Measurements from ENCODE around the gene SMC3. TPM values are rescaled to one million over a fixed set of nuclear protein-coding genes. Genes with fewer than 3 reads are reported as not detected.
A peak's percentile ranks its signal among the peaks of the same experiment; 100 is the strongest.
"Not testable (repeated sequence)": the region's sequence is repeated elsewhere in the genome, so short reads cannot be mapped to it uniquely, and the experiment has no call there.

Gene SMC3
- total and polyA plus RNA-seq, 12 donors, result 11.1 to 23.5 (median 20.0) TPM

DNA sequence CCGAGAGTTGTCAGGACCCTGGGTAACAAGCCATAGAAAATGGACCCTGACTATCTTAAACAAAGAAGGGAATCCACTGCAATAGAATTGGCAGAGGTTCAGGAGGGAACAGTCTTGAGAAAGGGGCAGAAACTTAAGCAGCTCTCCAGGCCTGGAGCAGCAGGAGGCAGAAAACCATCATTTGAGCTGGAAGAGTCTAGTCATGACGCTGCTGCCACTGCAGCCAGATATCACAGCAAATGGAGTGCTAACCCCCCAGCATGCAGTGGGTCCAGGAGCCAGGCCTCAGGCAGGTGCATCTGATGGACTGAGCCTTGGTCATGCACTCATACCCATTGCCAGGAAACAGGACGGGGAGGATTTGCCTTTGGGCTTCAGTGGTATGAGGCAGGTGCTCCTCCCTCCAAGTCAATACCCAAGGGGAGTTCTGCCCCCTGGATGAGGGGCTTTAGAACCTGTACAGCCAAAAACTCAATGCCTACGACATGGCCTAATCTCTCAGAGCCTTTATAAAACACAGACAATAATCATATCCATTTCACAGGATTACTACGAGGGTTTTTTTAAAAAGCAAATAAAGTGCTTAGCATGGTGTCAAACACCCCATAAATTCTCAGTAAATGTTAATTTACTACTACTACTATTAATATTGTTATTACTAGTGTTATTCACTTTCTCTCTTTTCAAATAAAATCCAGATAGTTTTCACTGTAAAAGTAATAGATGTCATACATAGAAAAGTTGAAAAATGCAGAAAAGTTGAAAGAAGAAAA is 39.1 kb upstream of the SMC3 start:
- 86 to 87% methylated on average over 5 of the region's 5 CpGs for WGBS, 2 donors
- no peak overlapping the region for H3K27ac ChIP-seq
- no peak for TF ChIP-seq CTCF (IDR thresholded peaks at IDR 0.05)
- peaks cover 0 to 52% (median 9%) of the 10 kb centered on the region in 9 donors for H3K4me1 ChIP-seq
- ATAC-seq (no peak), DNase-seq (no peak)
- peaks cover 0 to 13% (median 0%) of the 10 kb centered on the region in 7 donors for H3K27me3 ChIP-seq
- intact Hi-C loops (cut with DNase I), result no loop called here
- H3K36me3 ChIP-seq, result no peaks in the 10 kb centered on the region
- H3K4me3 ChIP-seq, result no peak overlapping the region
- H3K9me3 ChIP-seq, result no peaks in the 10 kb centered on the region

GRCh38 chr10:110528997-110529524 is 38.4 kb upstream of the SMC3 start:
- WGBS, 2 donors, result 95 to 96% methylated on average over 8 of the region's 8 CpGs

DNA sequence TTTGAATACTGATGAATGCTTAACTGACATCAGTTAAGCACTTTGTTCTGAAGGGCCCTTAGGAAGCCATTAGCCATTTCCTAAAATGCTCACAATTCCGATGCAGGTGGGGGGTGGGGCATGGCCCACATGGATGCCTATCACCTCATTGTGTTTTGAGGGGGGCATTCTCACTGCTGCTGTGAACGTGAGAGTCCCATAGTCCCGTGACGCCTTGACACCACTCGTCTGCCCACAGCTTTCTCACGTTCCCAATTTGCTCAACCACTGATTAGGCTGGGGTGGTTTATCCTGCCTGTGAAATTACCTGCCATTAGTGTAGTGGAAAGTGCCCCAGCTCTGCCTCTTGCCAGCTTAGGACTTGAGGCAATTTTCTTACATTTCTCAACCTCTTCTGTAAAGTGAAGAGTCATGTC is 37.9 kb upstream of the SMC3 start:
- Histone ChIP-seq H3K27me3 (peaks cover 0 to 13% (median 0%) of the 10 kb centered on the region in 7 donors), H3K27ac (no peak overlapping the region), H3K4me3 (peak overlapping the region in 1 of 10 donors; percentile 14), H3K9me3 (no peaks in the 10 kb centered on the region), H3K4me1 (peaks cover 0 to 51% (median 9%) of the 10 kb centered on the region in 9 donors), H3K36me3 (no peaks in the 10 kb centered on the region)
- intact Hi-C loops (cut with DNase I), result no loop called here
- no peak for TF ChIP-seq CTCF (IDR thresholded peaks at IDR 0.05)
- 73 to 78% methylated on average over 6 of the region's 6 CpGs for WGBS, 2 donors
- ATAC-seq (no peak), DNase-seq (no peak)

More at GRCh38 chr10:110528997-110529524, 38.4 kb upstream of the SMC3 start:
- H3K9me3 ChIP-seq; H3K36me3 ChIP-seq; H3K27ac ChIP-seq; intact Hi-C loops (cut with DNase I); DNase-seq; H3K4me3 ChIP-seq; ATAC-seq: not testable (repeated sequence)
- Histone ChIP-seq H3K4me1 (peaks cover 0 to 52% (median 9%) of the 10 kb centered on the region in 9 donors), H3K27me3 (peaks cover 0 to 13% (median 0%) of the 10 kb centered on the region in 7 donors)

- H3K4me1 ChIP-seq, result peaks cover 0 to 48% (median 9%) of the 10 kb centered on the region in 9 donors
- DNase-seq, result peak; percentile 27 to 66
- H3K9me3 ChIP-seq, result no peaks in the 10 kb centered on the region
- peak overlapping the region in 1 of 10 donors; percentile 20 for H3K27ac ChIP-seq
- intact Hi-C loops (cut with DNase I), result no loop called here
- H3K4me3 ChIP-seq, result peak overlapping the region in 9 of 10 donors; percentile 6 to 48 (median 40)
- no peak for TF ChIP-seq CTCF (IDR thresholded peaks at IDR 0.05)
- WGBS, 2 donors, result 12 to 14% methylated on average over 35 of the region's 35 CpGs
- no peaks in the 10 kb centered on the region for H3K36me3 ChIP-seq
- peaks cover 0 to 13% (median 0%) of the 10 kb centered on the region in 7 donors for H3K27me3 ChIP-seq
- ATAC-seq, result peak; percentile 73 to 93 (median 80)
Measured at GRCh38 chr10:110530131-110530831, 37.2 kb upstream of the SMC3 start.

Data from heart right ventricle (tissue), 16 donors.